Measurements from ENCODE around the gene TGFBR3. TPM values are rescaled to one million over a fixed set of nuclear protein-coding genes. Genes with fewer than 3 reads are reported as not detected.

Gene TGFBR3
- total and polyA plus RNA-seq, 2 of the 8 experiments (the other 6 are each of a cell fraction or from before 2014, with no cell fraction given), result 2.0 to 6.1 TPM

GRCh38 chr1:91711504-91712247 is 174.3 kb downstream of the TGFBR3 start (continued):
- TF ChIP-seq CHD7 (IDR thresholded peaks at IDR 0.05; ENCODE audit: insufficient replicate concordance, low read length) (no peak), POLR2A (IDR thresholded peaks at IDR 0.05; ENCODE audit: control extremely low read depth in 1 of 2, low read depth in 2 of 2, low read length in 2 of 2) (no peak), HDAC2 (IDR thresholded peaks at IDR 0.05; ENCODE audit: borderline replicate concordance in 1 of 2, low read depth in 2 of 2, low read length in 2 of 2) (no peak), JUND (IDR thresholded peaks at IDR 0.05; ENCODE audit: low read length) (no peak), SIRT6 (IDR thresholded peaks at IDR 0.05; ENCODE audit: low read length) (no peak), USF2 (IDR thresholded peaks at IDR 0.05; ENCODE audit: low read length) (no peak)

All from H1 (cell line).